Trophoblast cell (in vitro differentiated cells and primary cell): ENCODE data around the gene NR4A1.

ENCODE experiments used
- DNase-seq, 2 donors: peaks; one replicate each; pipeline ENCODE4 v3.0.0-alpha.2; 2016
- H2AFZ ChIP-seq: 2 replicates; pipeline ENCODE4 v1.6.1; 2013; ENCODE audit warnings: low read length, moderate library complexity, mild to moderate bottlenecking; ENCODE audit not compliant: insufficient read depth, poor library complexity
- H2AK5ac ChIP-seq: 2 replicates; pipeline ENCODE4 v1.6.1; 2013; ENCODE audit warnings: mild to moderate bottlenecking, low read length
- H2BK120ac ChIP-seq: 2 replicates; pipeline ENCODE4 v1.6.1; 2013; ENCODE audit warnings: low read length, mild to moderate bottlenecking, moderate library complexity; ENCODE audit not compliant: insufficient read depth, poor library complexity
- H2BK12ac ChIP-seq: 2 replicates; pipeline ENCODE4 v1.6.1; 2013; ENCODE audit warnings: mild to moderate bottlenecking, low read length, moderate library complexity
- H2BK5ac ChIP-seq: 2 replicates; pipeline ENCODE4 v1.6.1; 2013; ENCODE audit warnings: low read length, low read depth, moderate library complexity, mild to moderate bottlenecking; ENCODE audit not compliant: poor library complexity
- H3K14ac ChIP-seq: 2 replicates; pipeline ENCODE4 v1.6.1; 2013; ENCODE audit warnings: mild to moderate bottlenecking, low read length
- H3K18ac ChIP-seq: 2 replicates; pipeline ENCODE4 v1.6.1; 2013; ENCODE audit warnings: mild to moderate bottlenecking, low read length
- H3K23ac ChIP-seq: 2 replicates; pipeline ENCODE4 v1.6.1; 2013; ENCODE audit warnings: low read length
- H3K27ac ChIP-seq: 2 replicates; pipeline ENCODE4 v1.5.1; 2013; ENCODE audit warnings: low read depth, mild to moderate bottlenecking, inconsistent platforms, low read length, moderate library complexity
- H3K27me3 ChIP-seq: 2 replicates; pipeline ENCODE4 v1.6.1; 2013; ENCODE audit warnings: inconsistent platforms, mild to moderate bottlenecking, low read length, moderate library complexity; ENCODE audit not compliant: insufficient read depth
- H3K36me3 ChIP-seq, 2 experiments: 1 replicate in 1 of 2; 2 replicates in 1 of 2; pipeline ENCODE4 v1.6.1; 2013; ENCODE audit warnings: low read length in 2 of 2, mild to moderate bottlenecking in 2 of 2, moderate library complexity in 1 of 2; ENCODE audit not compliant: insufficient read depth in 2 of 2, control insufficient read depth in 1 of 2
- H3K4ac ChIP-seq: 2 replicates; pipeline ENCODE4 v1.6.1; 2013; ENCODE audit warnings: low read depth, mild to moderate bottlenecking, low read length, moderate library complexity
- H3K4me1 ChIP-seq, 2 experiments: 1 replicate in 1 of 2; 2 replicates in 1 of 2; pipeline ENCODE4 v1.6.1; 2013; ENCODE audit warnings: low read length in 2 of 2, mild to moderate bottlenecking in 2 of 2, moderate library complexity in 1 of 2; ENCODE audit not compliant: insufficient read depth in 2 of 2, control insufficient read depth in 1 of 2
- H3K4me2 ChIP-seq: 2 replicates; pipeline ENCODE4 v1.6.1; 2013; ENCODE audit warnings: inconsistent platforms, mild to moderate bottlenecking, low read length, moderate library complexity
- H3K4me3 ChIP-seq: 2 replicates; pipeline ENCODE4 v1.5.1; 2013; ENCODE audit warnings: mild to moderate bottlenecking, low read depth, low read length, inconsistent platforms
- H3K79me1 ChIP-seq: one replicate; pipeline ENCODE4 v1.6.1; 2013; ENCODE audit warnings: low read length
- H3K79me2 ChIP-seq: 2 replicates; pipeline ENCODE4 v1.6.1; 2013; ENCODE audit warnings: low read length, mild to moderate bottlenecking; ENCODE audit not compliant: control insufficient read depth, insufficient read depth, poor library complexity
- H3K9ac ChIP-seq: 2 replicates; pipeline ENCODE4 v1.6.1; 2013; ENCODE audit warnings: mild to moderate bottlenecking, low read length
- H3K9me3 ChIP-seq: 2 replicates; pipeline ENCODE4 v1.6.1; 2013; ENCODE audit warnings: low read depth, mild to moderate bottlenecking, control low read depth, inconsistent platforms, low read length; ENCODE audit not compliant: insufficient read depth
- H4K12ac ChIP-seq: 2 replicates; pipeline ENCODE4 v1.6.1; 2013; ENCODE audit warnings: low read depth, mild to moderate bottlenecking, low read length, moderate library complexity
- H4K8ac ChIP-seq: 2 replicates; pipeline ENCODE4 v1.6.1; 2013; ENCODE audit warnings: low read depth, mild to moderate bottlenecking, low read length, moderate library complexity
- H4K91ac ChIP-seq: one replicate; pipeline ENCODE4 v1.6.1; 2013; ENCODE audit warnings: low read depth, mild to moderate bottlenecking, low read length, moderate library complexity
- WGBS: extraction: QIAGEN DNeasy Blood & Tissue Kit; methylation state at CpG from one replicate; pipeline ENCODE4 v1.1.7; 2013; ENCODE audit warnings: missing lambda C conversion rate; ENCODE audit not compliant: insufficient read length, insufficient coverage; ENCODE audit errors: extremely low coverage; 5-methylcytosine and 5-hydroxymethylcytosine counted together

NR4A1 gene

DNA sequence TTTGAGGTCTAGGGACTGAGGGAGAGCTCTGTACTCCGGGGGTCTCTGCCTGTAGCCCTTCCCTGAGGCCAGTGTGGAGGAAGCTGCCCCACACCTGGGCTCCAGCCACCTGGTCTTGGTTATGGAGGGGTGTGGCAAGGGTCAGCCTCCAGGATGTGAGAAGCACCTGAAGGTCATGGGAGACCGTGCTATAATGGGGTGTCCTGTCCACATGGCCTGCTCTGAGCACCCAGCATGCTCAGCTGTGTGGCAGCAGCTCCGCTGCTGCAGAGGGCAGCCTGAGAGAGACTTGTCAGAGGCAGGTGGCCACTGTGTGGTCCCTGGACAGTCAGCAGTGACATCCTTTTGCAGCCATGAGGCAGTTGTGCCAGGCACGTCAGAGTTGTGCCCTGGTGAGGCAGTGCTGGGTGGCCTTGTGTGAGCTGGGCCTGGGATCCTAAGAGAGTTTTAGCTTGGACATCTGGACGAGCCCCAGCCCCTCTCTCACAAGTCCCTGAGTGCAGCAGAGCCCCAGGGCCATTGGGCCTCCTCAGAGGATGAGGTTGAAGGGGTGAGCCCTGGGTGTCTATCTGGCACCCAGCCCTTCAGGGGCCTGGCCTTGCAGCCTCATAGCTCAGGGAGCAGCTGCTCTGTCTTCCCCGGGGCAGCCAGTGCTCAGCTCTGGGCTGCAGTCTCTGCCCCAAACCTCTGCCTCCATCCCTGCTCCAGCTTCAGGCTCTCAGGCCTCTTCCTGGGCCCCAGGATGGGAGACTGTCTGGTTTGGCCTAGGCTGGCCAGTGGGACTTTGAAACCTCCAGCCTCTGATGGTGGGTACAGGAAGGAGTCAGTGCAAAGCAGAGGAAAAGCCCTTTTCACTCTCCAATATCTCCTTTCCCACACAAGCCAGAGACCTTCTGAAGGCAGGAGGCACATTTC lies 11.2 kb downstream of the NR4A1 start:
- Histone ChIP-seq H2AK5ac (no peak overlapping the region), H3K36me3 (peaks cover 5 to 7% of the 10 kb centered on the region in 2 experiments), H3K4me1 (no peaks in the 10 kb centered on the region), H3K9ac (no peak overlapping the region), H3K18ac (no peak overlapping the region), H3K79me1 (no peaks in the 10 kb centered on the region), H3K4me3 (no peak overlapping the region), H3K9me3 (no peaks in the 10 kb centered on the region), H2AFZ (no peak overlapping the region), H4K91ac (no peak overlapping the region), H3K4ac (no peak overlapping the region), H3K27me3 (no peaks in the 10 kb centered on the region), H4K12ac (no peak overlapping the region), H2BK120ac (no peak overlapping the region), H3K79me2 (no peaks in the 10 kb centered on the region), H2BK5ac (no peak overlapping the region), H3K4me2 (no peak overlapping the region), H2BK12ac (no peak overlapping the region), H4K8ac (no peak overlapping the region), H3K23ac (no peak overlapping the region), H3K27ac (no peak overlapping the region), H3K14ac (no peak overlapping the region)
- no peak for DNase-seq
- WGBS, result no CpG with 5 or more reads among the region's 6 CpGs

DNA sequence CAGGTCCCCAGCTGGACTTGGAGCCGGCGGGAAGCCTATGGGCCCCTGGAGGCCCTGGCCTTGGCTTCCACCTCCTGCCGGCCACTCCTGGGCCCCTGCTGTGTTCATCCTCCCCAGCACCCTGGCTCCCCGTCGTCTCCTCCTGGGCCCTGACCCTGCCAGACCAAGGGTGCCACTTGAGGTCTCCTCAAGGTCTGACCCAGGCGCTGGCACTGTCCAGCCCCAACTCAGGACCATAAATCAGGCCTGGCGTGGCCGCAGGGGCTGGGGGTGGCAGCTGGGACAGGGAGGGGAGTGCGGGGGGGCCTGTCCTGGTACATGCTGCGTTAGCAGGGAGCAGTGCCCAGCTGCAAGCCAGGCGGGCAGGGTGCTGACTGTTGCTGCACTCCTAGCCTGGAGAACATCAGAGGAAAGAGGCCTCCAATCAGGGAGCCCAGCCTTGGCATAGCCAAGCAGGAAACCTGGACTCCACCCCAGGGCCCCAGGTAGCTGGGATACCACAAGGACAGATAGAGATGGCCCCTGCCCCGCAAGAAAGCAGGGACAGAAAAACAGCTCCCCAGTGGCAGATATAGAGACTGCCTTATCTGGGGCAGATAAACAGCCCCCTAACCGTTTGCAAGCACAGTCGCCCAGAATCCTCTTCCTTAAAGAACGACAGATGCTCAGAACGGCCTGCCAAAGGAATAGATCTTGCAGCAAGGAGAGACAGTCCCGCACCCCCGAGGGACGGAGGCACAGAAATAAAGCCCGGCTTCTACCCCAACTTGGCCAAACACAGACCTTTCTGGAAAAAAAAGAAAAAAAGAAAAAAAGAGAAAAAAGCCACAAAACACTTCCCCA lies 12.1 kb downstream of the NR4A1 start:
- no peaks in the 10 kb centered on the region for H3K79me2 ChIP-seq
- H3K9me3 ChIP-seq, result no peaks in the 10 kb centered on the region
- no peak overlapping the region for H2BK120ac ChIP-seq
- peaks cover 3 to 4% of the 10 kb centered on the region in 2 experiments for H3K36me3 ChIP-seq
- no peak overlapping the region for H3K4me3 ChIP-seq
- no CpG with 5 or more reads among the region's 20 CpGs for WGBS
- no peak overlapping the region for H3K4ac ChIP-seq
- DNase-seq, result no peak
- no peaks in the 10 kb centered on the region for H3K4me1 ChIP-seq
- no peak overlapping the region for H2BK12ac ChIP-seq
- H3K14ac ChIP-seq, result no peak overlapping the region
- no peaks in the 10 kb centered on the region for H3K27me3 ChIP-seq
- no peak overlapping the region for H3K23ac ChIP-seq
- H2BK5ac ChIP-seq, result no peak overlapping the region
- no peak overlapping the region for H3K27ac ChIP-seq
- H4K12ac ChIP-seq, result no peak overlapping the region
- H3K79me1 ChIP-seq, result no peaks in the 10 kb centered on the region
- no peak overlapping the region for H4K91ac ChIP-seq
- no peak overlapping the region for H3K4me2 ChIP-seq
- no peak overlapping the region for H3K18ac ChIP-seq
- H2AK5ac ChIP-seq, result no peak overlapping the region
- H2AFZ ChIP-seq, result no peak overlapping the region
- no peak overlapping the region for H3K9ac ChIP-seq
- no peak overlapping the region for H4K8ac ChIP-seq

DNA sequence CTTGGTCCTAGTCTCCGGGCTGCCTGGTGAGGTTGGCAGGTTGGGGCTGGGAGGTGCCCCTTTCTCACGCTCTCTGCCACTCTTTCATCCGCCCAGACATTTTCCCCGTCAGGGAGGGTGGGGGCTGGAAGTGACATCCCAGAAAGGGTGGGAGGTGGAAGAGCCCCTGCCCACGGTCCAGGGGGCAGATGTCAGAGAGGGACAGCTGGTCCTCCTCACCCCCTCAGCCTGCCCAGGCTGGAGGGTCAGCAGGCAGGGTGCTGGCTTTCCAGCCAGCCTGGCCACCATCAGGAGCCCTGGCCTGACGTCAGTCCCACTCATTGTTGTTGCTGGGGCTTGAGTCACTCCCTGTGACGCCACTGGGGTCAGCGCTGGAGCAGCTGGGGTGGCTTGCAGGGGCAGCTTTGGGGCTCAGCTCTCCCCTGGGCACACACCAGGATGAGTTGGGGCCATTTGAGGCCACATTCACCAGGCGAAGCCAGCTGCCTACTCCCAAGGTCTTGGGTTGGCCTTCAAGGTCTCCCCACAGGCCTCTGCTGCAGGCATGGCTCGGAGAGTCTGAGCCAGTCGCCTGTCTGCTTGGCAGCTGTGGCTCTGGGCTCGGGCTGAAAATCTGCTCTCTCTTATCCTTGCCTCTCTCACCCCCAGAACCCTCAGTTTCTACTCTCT lies 12.9 kb downstream of the NR4A1 start:
- no peak overlapping the region for H3K4ac ChIP-seq
- WGBS, result no CpG with 5 or more reads among the region's 12 CpGs

DNA sequence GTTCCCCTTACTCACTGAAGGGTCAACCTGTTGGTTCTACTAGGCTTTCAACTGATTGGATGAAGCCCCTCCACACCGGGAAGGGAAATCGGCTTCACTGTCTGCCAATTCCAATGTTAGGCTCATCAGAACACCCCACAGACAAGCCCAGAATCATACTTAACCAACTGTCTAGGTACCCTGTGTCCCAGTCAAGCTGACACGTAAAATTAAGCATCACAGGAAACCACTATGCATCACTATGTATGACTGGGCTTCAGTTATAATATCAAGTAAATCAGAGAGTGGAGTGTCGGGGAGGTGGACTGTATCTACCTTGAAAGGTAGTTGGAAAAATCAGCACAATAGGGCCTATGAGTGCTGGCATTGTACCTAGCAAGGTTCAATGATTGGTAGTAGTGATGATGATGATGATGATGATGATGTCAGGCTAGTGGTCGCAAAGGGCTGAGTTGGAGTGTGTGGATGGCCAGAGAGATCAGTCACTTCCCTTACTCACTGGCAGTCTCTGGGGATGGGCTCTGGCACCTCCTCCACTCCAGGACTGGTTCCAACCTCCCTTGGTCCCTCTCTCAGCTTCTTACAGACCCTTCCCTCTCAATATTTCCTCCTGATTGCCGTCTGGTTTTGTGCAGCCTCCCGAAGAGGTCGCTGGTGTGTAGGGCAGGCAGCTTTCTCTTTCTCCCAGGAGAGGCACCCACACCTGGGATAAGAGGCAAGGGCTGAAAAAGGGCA lies 15.3 kb downstream of the NR4A1 start:
- H3K23ac ChIP-seq, result no peak overlapping the region
- no peak overlapping the region for H3K27ac ChIP-seq
- no peaks in the 10 kb centered on the region for H3K9me3 ChIP-seq
- no peaks in the 10 kb centered on the region for H3K36me3 ChIP-seq
- H4K12ac ChIP-seq, result no peak overlapping the region
- H3K18ac ChIP-seq, result no peak overlapping the region
- no peak overlapping the region for H3K4ac ChIP-seq
- no peak overlapping the region for H2BK5ac ChIP-seq
- H2AFZ ChIP-seq, result no peak overlapping the region
- no peak for DNase-seq
- WGBS, result no CpG with 5 or more reads among the region's 8 CpGs
- no peak overlapping the region for H3K14ac ChIP-seq
- no peak overlapping the region for H4K8ac ChIP-seq
- H3K4me2 ChIP-seq, result no peak overlapping the region
- H4K91ac ChIP-seq, result no peak overlapping the region
- no peak overlapping the region for H3K4me3 ChIP-seq
- no peak overlapping the region for H3K9ac ChIP-seq
- H3K27me3 ChIP-seq, result no peaks in the 10 kb centered on the region
- H3K79me2 ChIP-seq, result peaks cover 11% of the 10 kb centered on the region
- H2BK120ac ChIP-seq, result no peak overlapping the region
- H3K79me1 ChIP-seq, result peaks cover 6% of the 10 kb centered on the region
- H2AK5ac ChIP-seq, result no peak overlapping the region
- peaks cover 2 to 10% of the 10 kb centered on the region in 2 experiments for H3K4me1 ChIP-seq
- H2BK12ac ChIP-seq, result no peak overlapping the region

More for the DNA sequence above, 12.9 kb downstream of the NR4A1 start:
- Histone ChIP-seq H3K9me3 (no peaks in the 10 kb centered on the region), H3K23ac (no peak overlapping the region), H3K4me3 (no peak overlapping the region), H3K4me2 (no peak overlapping the region), H3K27me3 (no peaks in the 10 kb centered on the region), H3K4me1 (peaks cover 0 to 1% of the 10 kb centered on the region in 2 experiments), H3K18ac (no peak overlapping the region), H3K79me1 (no peaks in the 10 kb centered on the region), H2BK12ac (no peak overlapping the region), H2BK5ac (no peak overlapping the region), H2AK5ac (no peak overlapping the region), H3K9ac (no peak overlapping the region), H3K27ac (no peak overlapping the region), H3K36me3 (peaks cover 0 to under 1% of the 10 kb centered on the region in 2 experiments), H4K8ac (no peak overlapping the region), H2AFZ (no peak overlapping the region), H2BK120ac (no peak overlapping the region), H3K79me2 (no peaks in the 10 kb centered on the region), H4K91ac (no peak overlapping the region), H4K12ac (no peak overlapping the region), H3K14ac (no peak overlapping the region)
- peak in 1 of 2 donors; percentile 22 for DNase-seq
